CD14-positive monocyte (primary cell): ENCODE measurements around the gene IST1. TPM values are rescaled to one million over a fixed set of nuclear protein-coding genes. Genes with fewer than 3 reads are reported as not detected.

Experiments
- DNase-seq, 3 donors: peaks; one replicate each; pipeline ENCODE4 v3.0.0-alpha.2; 2011 to 2022
- H2AFZ ChIP-seq: 2 replicates; pipeline ENCODE4 v1.6.0; 2012; ENCODE audit warnings: mild to moderate bottlenecking, low read depth, low read length, inconsistent platforms; ENCODE audit not compliant: insufficient read depth, poor library complexity, severe bottlenecking
- H3K27ac ChIP-seq, 2 donors: 1 replicate in 1 of 2; 2 replicates in 1 of 2; pipeline ENCODE4 v1.5.1; 2012 to 2013; ENCODE audit warnings: low read length in 2 of 2, control low read depth in 1 of 2, inconsistent platforms in 1 of 2, low read depth in 1 of 2, mild to moderate bottlenecking in 1 of 2
- H3K27me3 ChIP-seq, 2 donors: one replicate each; pipeline versions ENCODE4 v1.6.0 to v1.6.1; 2011 to 2013; ENCODE audit warnings: low read length in 2 of 2; ENCODE audit not compliant: control insufficient read depth in 2 of 2, insufficient read depth in 2 of 2
- H3K36me3 ChIP-seq, 2 donors: replicated peaks in 1 of 2; 1 replicate in 1 of 2; 2 replicates in 1 of 2; pipeline versions ENCODE4 v1.5.1 to v1.6.1; 2012 to 2013; ENCODE audit warnings: low read length in 2 of 2, control low read depth in 1 of 2, inconsistent platforms in 1 of 2, mild to moderate bottlenecking in 1 of 2; ENCODE audit not compliant: insufficient read depth in 2 of 2, control insufficient read depth in 1 of 2
- H3K4me1 ChIP-seq, 2 donors: 1 replicate in 1 of 2; 2 replicates in 1 of 2; pipeline versions ENCODE4 v1.5.1 to v1.6.1; 2012 to 2013; ENCODE audit warnings: low read length in 2 of 2, control low read depth in 1 of 2, inconsistent platforms in 1 of 2, mild to moderate bottlenecking in 1 of 2, moderate library complexity in 1 of 2; ENCODE audit not compliant: insufficient read depth in 2 of 2, control insufficient read depth in 1 of 2
- H3K4me2 ChIP-seq: replicated peaks from 2 replicates; pipeline ENCODE3; 2012; ENCODE audit warnings: low read length, moderate library complexity, mild to moderate bottlenecking; ENCODE audit not compliant: poor library complexity, severe bottlenecking; ENCODE audit errors: extremely low read depth
- H3K4me3 ChIP-seq, 3 experiments: fragments of 200-600 bp in 1 of 3; sonication (generic) in 1 of 3; replicated peaks in 1 of 3; 1 replicate in 2 of 3; 2 replicates in 1 of 3; pipeline ENCODE4 v1.5.1; 2011 to 2013; ENCODE audit warnings: low read length in 3 of 3, mild to moderate bottlenecking in 3 of 3, control low read depth in 2 of 3, low read depth in 2 of 3, inconsistent platforms in 1 of 3, moderate library complexity in 1 of 3
- H3K79me2 ChIP-seq: 2 replicates; pipeline ENCODE4 v1.6.0; 2012; ENCODE audit warnings: mild to moderate bottlenecking, control low read depth, inconsistent platforms, low read length, moderate library complexity; ENCODE audit not compliant: insufficient read depth
- H3K9ac ChIP-seq: 2 replicates; pipeline ENCODE4 v1.6.0; 2017; ENCODE audit warnings: low read length, mild to moderate bottlenecking; ENCODE audit not compliant: insufficient read depth, poor library complexity, severe bottlenecking
- H3K9me3 ChIP-seq, 2 donors: replicated peaks in 1 of 2; 1 replicate in 1 of 2; 2 replicates in 1 of 2; pipeline versions ENCODE4 v1.5.1 to v1.6.1; 2012 to 2013; ENCODE audit warnings: low read length in 2 of 2, control low read depth in 1 of 2; ENCODE audit not compliant: control insufficient read depth in 1 of 2, insufficient read depth in 1 of 2
- H4K20me1 ChIP-seq: 2 replicates; pipeline ENCODE4 v1.6.0; 2012; ENCODE audit warnings: mild to moderate bottlenecking, low read length, control low read depth, moderate library complexity; ENCODE audit not compliant: insufficient read depth
- H3K27ac Mint-ChIP-seq, 7 donors: one replicate each; pipeline ENCODE4 v1.8.0; 2020; ENCODE audit warnings: mild to moderate bottlenecking in 7 of 7, mixed read lengths in 7 of 7, moderate library complexity in 6 of 7, inconsistent platforms in 2 of 7
- H3K27me3 Mint-ChIP-seq, 3 donors: one replicate each; pipeline ENCODE4 v1.8.0; 2021 to 2022; ENCODE audit warnings: low read depth in 3 of 3, mild to moderate bottlenecking in 3 of 3, mixed read lengths in 3 of 3, moderate library complexity in 3 of 3, inconsistent platforms in 1 of 3
- H3K36me3 Mint-ChIP-seq, 2 donors: one replicate each; pipeline ENCODE4 v1.8.0; 2020; ENCODE audit warnings: mixed read lengths in 2 of 2, inconsistent platforms in 1 of 2, mild to moderate bottlenecking in 1 of 2
- H3K4me1 Mint-ChIP-seq: one replicate; pipeline ENCODE4 v1.8.0; 2020; ENCODE audit warnings: mild to moderate bottlenecking, mixed read lengths
- H3K4me3 Mint-ChIP-seq, 2 donors: one replicate each; pipeline ENCODE4 v1.8.0; 2020; ENCODE audit warnings: mild to moderate bottlenecking in 2 of 2, mixed read lengths in 2 of 2, moderate library complexity in 1 of 2
- H3K9me3 Mint-ChIP-seq, 7 donors: one replicate each; pipeline ENCODE4 v1.8.0; 2020 to 2022; ENCODE audit warnings: mixed read lengths in 7 of 7, mild to moderate bottlenecking in 6 of 7, moderate library complexity in 6 of 7, inconsistent platforms in 2 of 7
- CTCF ChIP-seq: fragments of 200-600 bp; IDR thresholded peaks from one replicate; pipeline ENCODE4 v1.8.0; 2022; ENCODE audit warnings: antibody characterized with exemption, mild to moderate bottlenecking
- WGBS: methylation state at CpG from one replicate; pipeline ENCODE4 v1.1.5; 2013; ENCODE audit warnings: missing lambda C conversion rate; ENCODE audit not compliant: insufficient coverage; 5-methylcytosine and 5-hydroxymethylcytosine counted together
- intact Hi-C, 2 donors: fragments of 100-400 bp; cut with micrococcal nuclease; formaldehyde crosslinking; loops; one replicate each; pipeline versions ENCODE4 v1.15.0 to v1.15.1; 2023
- polyA plus RNA-seq, 3 donors: library from polyadenylated mRNA; depleted of rRNA in 1 of 3; unstranded in 2 of 3; stranded (reverse) in 1 of 3; fragments of 300-500 nt in 2 of 3; fragments of >200 nt in 1 of 3; fragmentation: Illumina TruSeq in 2 of 3; gene quantifications; 1 replicate in 2 of 3; 2 replicates in 1 of 3; pipeline ENCODE4 v1.2.3, GENCODE V29; 2012 to 2021

The IST1 gene
- polyA plus RNA-seq, 3 donors: 81.3 to 233 (median 102) TPM

- no peaks in the 10 kb centered on the region for H3K27me3 ChIP-seq
- Mint-ChIP-seq H3K36me3 (peaks cover 19 to 61% of the 10 kb centered on the region in 2 donors), H3K4me1 (peaks cover 51% of the 10 kb centered on the region), H3K27ac (peak overlapping the region in 4 of 7 donors; percentile 10 to 74 (median 28)), H3K4me3 (no peak overlapping the region), H3K27me3 (peaks cover 0 to 2% (median 2%) of the 10 kb centered on the region in 3 donors), H3K9me3 (peaks cover 0 to under 1% (median 0%) of the 10 kb centered on the region in 7 donors)
- H3K4me1 ChIP-seq: peaks cover 12 to 25% of the 10 kb centered on the region in 2 donors
- intact Hi-C loops: no loop called here
- peaks cover 12 to 28% of the 10 kb centered on the region in 2 donors for H3K36me3 ChIP-seq
- 100% methylated on average over 2 of the region's 7 CpGs for WGBS
- H3K27ac ChIP-seq: peak overlapping the region in 1 of 2 donors; percentile 8
- no peak for DNase-seq
- no peak for TF ChIP-seq CTCF
- H3K4me2 ChIP-seq: no peak overlapping the region
- peaks cover 100% of the 10 kb centered on the region for H4K20me1 ChIP-seq
- no peak overlapping the region for H2AFZ ChIP-seq
- no peak overlapping the region for H3K4me3 ChIP-seq
- H3K9ac ChIP-seq: no peak overlapping the region
- peaks cover 100% of the 10 kb centered on the region for H3K79me2 ChIP-seq
- H3K9me3 ChIP-seq: peaks cover 0 to 2% of the 10 kb centered on the region in 2 donors
These were observed 15.8 kb downstream of the IST1 start for GRCh38 chr16:71911121-71911520.

- Histone ChIP-seq H3K4me3 (no peak overlapping the region), H2AFZ (no peak overlapping the region), H3K4me1 (peaks cover 12 to 22% of the 10 kb centered on the region in 2 donors), H4K20me1 (peaks cover 100% of the 10 kb centered on the region), H3K79me2 (peaks cover 100% of the 10 kb centered on the region), H3K9ac (no peak overlapping the region), H3K27ac (peak overlapping the region in 1 of 2 donors; percentile 72), H3K27me3 (no peaks in the 10 kb centered on the region), H3K36me3 (peaks cover 28 to 44% of the 10 kb centered on the region in 2 donors), H3K9me3 (no peaks in the 10 kb centered on the region), H3K4me2 (peak overlapping the region; percentile 15)
- Mint-ChIP-seq H3K4me1 (peaks cover 45% of the 10 kb centered on the region), H3K9me3 (no peaks in the 10 kb centered on the region), H3K27me3 (peaks cover 0 to 2% (median 2%) of the 10 kb centered on the region in 3 donors), H3K36me3 (peaks cover 33 to 70% of the 10 kb centered on the region in 2 donors), H3K27ac (peak overlapping the region; percentile 9 to 86 (median 70)), H3K4me3 (no peak overlapping the region)
- intact Hi-C loops: no loop called here
- no peak for TF ChIP-seq CTCF
- peak in 2 of 3 donors; percentile 7 to 13 for DNase-seq
- 0% methylated on average over 1 of the region's 6 CpGs for whole genome bisulfite sequencing
These were observed 17.4 kb downstream of the IST1 start for GRCh38 chr16:71912534-71913275.
